Trophoblast cell (in vitro differentiated cells and primary cell): ENCODE data around the gene GRK6.

ENCODE experiments used
- DNase-seq, 2 donors: peaks; one replicate each; pipeline ENCODE4 v3.0.0-alpha.2; 2016
- H2AFZ ChIP-seq: 2 replicates; pipeline ENCODE4 v1.6.1; 2013; ENCODE audit warnings: low read length, moderate library complexity, mild to moderate bottlenecking; ENCODE audit not compliant: insufficient read depth, poor library complexity
- H2AK5ac ChIP-seq: 2 replicates; pipeline ENCODE4 v1.6.1; 2013; ENCODE audit warnings: mild to moderate bottlenecking, low read length
- H2BK120ac ChIP-seq: 2 replicates; pipeline ENCODE4 v1.6.1; 2013; ENCODE audit warnings: low read length, mild to moderate bottlenecking, moderate library complexity; ENCODE audit not compliant: insufficient read depth, poor library complexity
- H2BK12ac ChIP-seq: 2 replicates; pipeline ENCODE4 v1.6.1; 2013; ENCODE audit warnings: mild to moderate bottlenecking, low read length, moderate library complexity
- H2BK5ac ChIP-seq: 2 replicates; pipeline ENCODE4 v1.6.1; 2013; ENCODE audit warnings: low read length, low read depth, moderate library complexity, mild to moderate bottlenecking; ENCODE audit not compliant: poor library complexity
- H3K14ac ChIP-seq: 2 replicates; pipeline ENCODE4 v1.6.1; 2013; ENCODE audit warnings: mild to moderate bottlenecking, low read length
- H3K18ac ChIP-seq: 2 replicates; pipeline ENCODE4 v1.6.1; 2013; ENCODE audit warnings: mild to moderate bottlenecking, low read length
- H3K23ac ChIP-seq: 2 replicates; pipeline ENCODE4 v1.6.1; 2013; ENCODE audit warnings: low read length
- H3K27ac ChIP-seq: 2 replicates; pipeline ENCODE4 v1.5.1; 2013; ENCODE audit warnings: low read depth, mild to moderate bottlenecking, inconsistent platforms, low read length, moderate library complexity
- H3K27me3 ChIP-seq: 2 replicates; pipeline ENCODE4 v1.6.1; 2013; ENCODE audit warnings: inconsistent platforms, mild to moderate bottlenecking, low read length, moderate library complexity; ENCODE audit not compliant: insufficient read depth
- H3K36me3 ChIP-seq, 2 experiments: 1 replicate in 1 of 2; 2 replicates in 1 of 2; pipeline ENCODE4 v1.6.1; 2013; ENCODE audit warnings: low read length in 2 of 2, mild to moderate bottlenecking in 2 of 2, moderate library complexity in 1 of 2; ENCODE audit not compliant: insufficient read depth in 2 of 2, control insufficient read depth in 1 of 2
- H3K4ac ChIP-seq: 2 replicates; pipeline ENCODE4 v1.6.1; 2013; ENCODE audit warnings: low read depth, mild to moderate bottlenecking, low read length, moderate library complexity
- H3K4me1 ChIP-seq, 2 experiments: 1 replicate in 1 of 2; 2 replicates in 1 of 2; pipeline ENCODE4 v1.6.1; 2013; ENCODE audit warnings: low read length in 2 of 2, mild to moderate bottlenecking in 2 of 2, moderate library complexity in 1 of 2; ENCODE audit not compliant: insufficient read depth in 2 of 2, control insufficient read depth in 1 of 2
- H3K4me2 ChIP-seq: 2 replicates; pipeline ENCODE4 v1.6.1; 2013; ENCODE audit warnings: inconsistent platforms, mild to moderate bottlenecking, low read length, moderate library complexity
- H3K4me3 ChIP-seq: 2 replicates; pipeline ENCODE4 v1.5.1; 2013; ENCODE audit warnings: mild to moderate bottlenecking, low read depth, low read length, inconsistent platforms
- H3K79me1 ChIP-seq: one replicate; pipeline ENCODE4 v1.6.1; 2013; ENCODE audit warnings: low read length
- H3K79me2 ChIP-seq: 2 replicates; pipeline ENCODE4 v1.6.1; 2013; ENCODE audit warnings: low read length, mild to moderate bottlenecking; ENCODE audit not compliant: control insufficient read depth, insufficient read depth, poor library complexity
- H3K9ac ChIP-seq: 2 replicates; pipeline ENCODE4 v1.6.1; 2013; ENCODE audit warnings: mild to moderate bottlenecking, low read length
- H3K9me3 ChIP-seq: 2 replicates; pipeline ENCODE4 v1.6.1; 2013; ENCODE audit warnings: low read depth, mild to moderate bottlenecking, control low read depth, inconsistent platforms, low read length; ENCODE audit not compliant: insufficient read depth
- H4K12ac ChIP-seq: 2 replicates; pipeline ENCODE4 v1.6.1; 2013; ENCODE audit warnings: low read depth, mild to moderate bottlenecking, low read length, moderate library complexity
- H4K8ac ChIP-seq: 2 replicates; pipeline ENCODE4 v1.6.1; 2013; ENCODE audit warnings: low read depth, mild to moderate bottlenecking, low read length, moderate library complexity
- H4K91ac ChIP-seq: one replicate; pipeline ENCODE4 v1.6.1; 2013; ENCODE audit warnings: low read depth, mild to moderate bottlenecking, low read length, moderate library complexity
- whole genome bisulfite sequencing: extraction: QIAGEN DNeasy Blood & Tissue Kit; methylation state at CpG from one replicate; pipeline ENCODE4 v1.1.7; 2013; ENCODE audit warnings: missing lambda C conversion rate; ENCODE audit not compliant: insufficient read length, insufficient coverage; ENCODE audit errors: extremely low coverage; 5-methylcytosine and 5-hydroxymethylcytosine counted together

The GRK6 gene

DNA sequence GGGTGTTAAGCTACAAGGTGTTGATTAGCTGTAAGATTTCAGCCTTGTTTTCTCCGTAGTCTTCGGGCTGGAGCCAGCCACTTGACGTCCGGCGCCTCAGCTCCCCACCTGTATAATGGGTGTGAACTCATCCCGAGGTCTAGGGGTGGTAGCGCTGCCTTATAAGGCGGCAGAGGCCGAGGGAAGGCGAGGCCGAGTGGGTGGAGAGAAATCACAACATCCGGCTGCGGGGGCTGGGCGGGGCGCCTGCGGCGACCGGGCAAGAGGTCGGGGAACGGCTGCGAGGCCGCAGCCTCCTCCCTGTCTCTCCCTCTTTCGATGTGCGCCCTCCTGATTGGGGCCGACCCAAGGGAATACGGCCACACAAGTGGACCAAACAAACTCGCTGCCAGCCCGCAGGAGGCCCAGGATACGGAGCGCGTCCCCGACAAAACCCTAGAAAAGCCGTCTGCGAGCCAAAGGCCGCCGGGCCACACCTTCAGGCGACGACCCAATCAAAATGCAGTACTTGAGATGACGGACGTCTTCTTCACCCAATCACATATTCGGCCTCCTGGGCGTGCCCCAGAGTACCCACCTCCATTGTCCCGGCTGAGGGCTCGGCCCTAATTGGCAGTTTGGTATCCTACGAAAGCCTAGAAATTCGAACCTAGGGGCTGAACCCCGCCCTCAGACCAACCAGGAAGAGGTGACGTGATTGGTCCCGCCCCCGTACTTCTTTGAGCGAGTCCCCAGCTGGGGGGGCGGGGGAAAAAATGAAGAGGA, 493 bp upstream of the GRK6 start:
- no CpG with 5 or more reads among the region's 52 CpGs for WGBS
- peak overlapping the region; percentile 95 for H4K8ac ChIP-seq
- peaks cover 9% of the 10 kb centered on the region for H3K79me1 ChIP-seq
- peak overlapping the region; percentile 42 for H3K4ac ChIP-seq
- H3K23ac ChIP-seq, result no peak overlapping the region
- peak overlapping the region; percentile 74 for H2BK12ac ChIP-seq
- DNase-seq, result peak; percentile 100
- H3K4me3 ChIP-seq, result peak overlapping the region; percentile 80
- H3K79me2 ChIP-seq, result peaks cover 5% of the 10 kb centered on the region
- peaks cover 0 to 2% of the 10 kb centered on the region in 2 experiments for H3K36me3 ChIP-seq
- peak overlapping the region; percentile 69 for H2AK5ac ChIP-seq
- peak overlapping the region; percentile 84 for H2BK120ac ChIP-seq
- peak overlapping the region; percentile 92 for H4K12ac ChIP-seq
- H3K9me3 ChIP-seq, result no peaks in the 10 kb centered on the region
- peak overlapping the region; percentile 89 for H2BK5ac ChIP-seq
- H3K27me3 ChIP-seq, result no peaks in the 10 kb centered on the region
- peak overlapping the region; percentile 82 for H3K27ac ChIP-seq
- H3K18ac ChIP-seq, result peak overlapping the region; percentile 82
- peak overlapping the region; percentile 63 for H2AFZ ChIP-seq
- peak overlapping the region; percentile 93 for H3K14ac ChIP-seq
- peak overlapping the region; percentile 85 for H3K9ac ChIP-seq
- peak overlapping the region; percentile 92 for H4K91ac ChIP-seq
- H3K4me1 ChIP-seq, result peaks cover 13 to 14% of the 10 kb centered on the region in 2 experiments
- H3K4me2 ChIP-seq, result peak overlapping the region; percentile 70

DNA sequence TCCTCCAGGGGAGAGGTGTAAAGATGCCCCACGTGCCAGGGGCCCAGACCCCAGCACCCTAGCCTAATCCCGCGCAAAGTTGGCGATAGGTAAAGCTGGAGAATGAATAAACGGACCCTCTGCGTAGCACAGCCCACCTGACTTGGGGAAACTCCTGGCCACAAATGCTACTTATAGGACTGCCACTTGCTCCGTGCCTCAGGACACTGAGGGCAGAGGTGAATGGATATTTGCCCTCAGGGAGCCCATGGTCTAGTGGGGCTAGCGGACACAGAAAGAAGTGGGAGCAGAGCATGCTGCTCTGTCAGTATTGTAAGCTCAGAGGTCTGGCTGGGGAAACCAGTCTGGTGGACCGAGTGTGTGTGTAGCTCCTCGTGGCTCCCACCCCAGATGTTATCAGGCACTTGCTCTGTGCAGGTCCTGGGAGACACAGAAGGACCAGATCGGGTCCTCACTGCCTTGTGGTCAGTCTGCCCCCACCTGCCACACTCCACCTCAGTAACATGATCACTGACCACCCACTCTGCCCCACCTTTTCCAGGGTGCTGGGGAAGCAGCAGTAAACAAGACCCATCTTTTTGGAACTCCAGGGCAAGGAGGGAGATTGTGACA, 841 bp downstream of the GRK6 start:
- peak in 1 of 2 donors; percentile 33 for DNase-seq
- Histone ChIP-seq H3K18ac (peak overlapping the region; percentile 95), H4K8ac (peak overlapping the region; percentile 61), H3K27ac (peak overlapping the region; percentile 54), H3K9ac (peak overlapping the region; percentile 89), H2AK5ac (peak overlapping the region; percentile 1), H2AFZ (peak overlapping the region; percentile 77), H3K79me2 (peaks cover 5% of the 10 kb centered on the region), H3K4me3 (peak overlapping the region; percentile 84), H3K14ac (peak overlapping the region; percentile 92), H3K23ac (no peak overlapping the region), H2BK5ac (no peak overlapping the region), H4K12ac (no peak overlapping the region), H3K4me1 (peaks cover 13 to 14% of the 10 kb centered on the region in 2 experiments), H4K91ac (peak overlapping the region; percentile 86), H3K36me3 (peaks cover 10 to 14% of the 10 kb centered on the region in 2 experiments), H2BK12ac (no peak overlapping the region), H3K9me3 (no peaks in the 10 kb centered on the region), H3K27me3 (no peaks in the 10 kb centered on the region), H3K4me2 (peak overlapping the region; percentile 81), H2BK120ac (no peak overlapping the region), H3K79me1 (peaks cover 9% of the 10 kb centered on the region), H3K4ac (peak overlapping the region; percentile 42)
- no CpG with 5 or more reads among the region's 11 CpGs for WGBS

GRCh38 chr5:177427919-177428573, 1.6 kb downstream of the GRK6 start:
- H2BK12ac ChIP-seq, result no peak overlapping the region
- no peaks in the 10 kb centered on the region for H3K9me3 ChIP-seq
- WGBS, result no CpG with 5 or more reads among the region's 11 CpGs
- no peak overlapping the region for H3K23ac ChIP-seq
- H3K4me3 ChIP-seq, result no peak overlapping the region
- peak overlapping the region; percentile 13 for H3K4ac ChIP-seq
- H3K36me3 ChIP-seq, result peaks cover 18 to 21% of the 10 kb centered on the region in 2 experiments
- no peak for DNase-seq
- no peak overlapping the region for H2BK120ac ChIP-seq
- H3K27me3 ChIP-seq, result no peaks in the 10 kb centered on the region
- no peak overlapping the region for H4K12ac ChIP-seq
- H2BK5ac ChIP-seq, result no peak overlapping the region
- H3K18ac ChIP-seq, result no peak overlapping the region
- H3K14ac ChIP-seq, result no peak overlapping the region
- H2AK5ac ChIP-seq, result no peak overlapping the region
- H3K4me2 ChIP-seq, result peak overlapping the region; percentile 81
- H3K4me1 ChIP-seq, result peaks cover 13 to 14% of the 10 kb centered on the region in 2 experiments
- H4K8ac ChIP-seq, result no peak overlapping the region
- no peak overlapping the region for H3K9ac ChIP-seq
- H2AFZ ChIP-seq, result no peak overlapping the region
- no peak overlapping the region for H3K27ac ChIP-seq
- H3K79me1 ChIP-seq, result peaks cover 9% of the 10 kb centered on the region
- H4K91ac ChIP-seq, result no peak overlapping the region
- peaks cover 5% of the 10 kb centered on the region for H3K79me2 ChIP-seq

GRCh38 chr5:177428574-177429217, 2.2 kb downstream of the GRK6 start:
- Histone ChIP-seq H2BK120ac (no peak overlapping the region), H3K79me2 (peaks cover 5% of the 10 kb centered on the region), H4K91ac (no peak overlapping the region), H3K9me3 (no peaks in the 10 kb centered on the region), H3K79me1 (peaks cover 9% of the 10 kb centered on the region), H3K18ac (no peak overlapping the region), H4K8ac (no peak overlapping the region), H2BK12ac (no peak overlapping the region), H3K4me1 (peaks cover 13 to 14% of the 10 kb centered on the region in 2 experiments), H3K14ac (no peak overlapping the region), H4K12ac (no peak overlapping the region), H3K27me3 (no peaks in the 10 kb centered on the region), H3K9ac (no peak overlapping the region), H3K23ac (no peak overlapping the region), H2BK5ac (no peak overlapping the region), H3K27ac (no peak overlapping the region), H2AFZ (no peak overlapping the region), H3K4me2 (no peak overlapping the region), H3K4me3 (no peak overlapping the region), H3K36me3 (peaks cover 23 to 27% of the 10 kb centered on the region in 2 experiments), H2AK5ac (no peak overlapping the region), H3K4ac (no peak overlapping the region)
- no CpG with 5 or more reads among the region's 10 CpGs for WGBS
- DNase-seq, result no peak
